GM21390 (cell line): ENCODE measurements around the gene IER3.
A peak's percentile ranks its signal among the peaks of the same experiment; 100 is the strongest.

Source experiments
- ATAC-seq: cut with Tn5 transposase; IDR thresholded peaks from one replicate; pipeline ENCODE4 v1.9.1; 2021; ENCODE audit not compliant: unreplicated experiment

IER3 gene

DNA sequence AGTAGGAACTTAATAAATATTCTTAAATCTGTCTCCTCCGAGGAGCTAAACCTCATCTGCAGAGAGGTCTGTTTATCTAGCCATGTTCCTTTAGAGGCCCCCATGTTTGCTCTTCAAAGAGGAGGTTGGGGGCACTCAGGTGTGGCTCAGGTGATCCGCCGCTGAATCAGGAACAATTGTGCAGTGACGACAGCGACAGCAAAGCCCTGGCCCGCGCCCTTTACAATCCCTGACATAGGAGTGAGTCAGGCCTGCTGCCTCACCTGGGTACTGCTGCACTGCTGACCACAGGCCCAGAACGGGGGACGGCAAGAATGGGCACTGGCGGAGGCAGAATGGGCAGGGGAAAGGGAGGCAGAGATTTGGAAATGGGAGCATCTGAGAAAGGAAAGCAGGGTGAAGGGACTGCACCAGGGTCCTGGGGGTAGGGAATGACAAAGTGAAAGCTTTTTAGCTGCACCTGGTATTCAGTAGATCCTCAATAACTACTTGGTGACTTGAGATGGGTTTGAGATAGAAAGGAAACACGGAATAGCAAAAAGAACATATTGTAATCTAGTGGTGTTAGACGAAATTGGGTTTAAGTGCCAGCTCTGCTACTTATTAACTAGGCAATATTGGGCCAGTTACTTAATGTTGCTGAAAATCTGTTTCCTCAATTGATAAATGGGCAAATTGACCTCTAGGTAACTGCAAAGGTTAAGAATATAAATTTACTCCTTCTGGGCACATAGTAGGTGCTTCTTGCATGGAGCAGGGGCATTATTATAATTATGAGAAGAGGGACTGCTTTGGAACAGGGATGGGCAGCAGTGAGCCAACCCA lies 5.4 kb upstream of the IER3 start:
- no peak for ATAC-seq

DNA sequence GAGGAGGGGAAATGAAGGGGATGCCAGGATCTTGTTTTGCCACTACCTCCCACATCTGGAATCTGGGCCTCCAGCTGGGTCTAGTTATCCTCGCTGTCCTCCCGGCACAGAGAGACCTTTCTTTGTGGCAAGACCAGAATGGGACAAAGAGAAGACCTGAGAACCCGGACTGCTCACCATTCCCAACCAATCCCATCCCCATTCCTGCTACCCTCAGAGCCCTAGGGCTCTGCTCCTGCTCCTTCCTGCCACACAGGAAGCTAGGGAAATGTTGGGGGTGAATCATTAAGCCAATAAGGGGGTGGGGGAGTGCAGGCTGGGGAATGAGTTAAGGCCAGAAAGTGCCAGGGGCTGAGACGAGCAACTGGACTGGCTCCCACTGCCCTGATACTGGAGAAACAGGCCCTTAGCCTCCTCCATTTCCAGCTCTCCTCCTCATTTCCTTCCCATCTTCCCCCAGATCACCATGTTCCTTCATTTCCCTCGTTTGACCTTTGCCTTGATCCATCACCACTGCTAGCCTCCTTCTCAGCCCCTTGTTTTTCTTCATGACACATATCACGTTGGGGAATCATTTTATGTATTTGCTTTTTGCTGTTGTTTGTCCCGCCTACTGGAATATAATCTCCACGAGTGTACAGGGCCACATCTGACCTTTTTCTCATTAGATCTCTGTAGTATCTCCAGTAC lies 4.6 kb upstream of the IER3 start:
- no peak for ATAC-seq

DNA sequence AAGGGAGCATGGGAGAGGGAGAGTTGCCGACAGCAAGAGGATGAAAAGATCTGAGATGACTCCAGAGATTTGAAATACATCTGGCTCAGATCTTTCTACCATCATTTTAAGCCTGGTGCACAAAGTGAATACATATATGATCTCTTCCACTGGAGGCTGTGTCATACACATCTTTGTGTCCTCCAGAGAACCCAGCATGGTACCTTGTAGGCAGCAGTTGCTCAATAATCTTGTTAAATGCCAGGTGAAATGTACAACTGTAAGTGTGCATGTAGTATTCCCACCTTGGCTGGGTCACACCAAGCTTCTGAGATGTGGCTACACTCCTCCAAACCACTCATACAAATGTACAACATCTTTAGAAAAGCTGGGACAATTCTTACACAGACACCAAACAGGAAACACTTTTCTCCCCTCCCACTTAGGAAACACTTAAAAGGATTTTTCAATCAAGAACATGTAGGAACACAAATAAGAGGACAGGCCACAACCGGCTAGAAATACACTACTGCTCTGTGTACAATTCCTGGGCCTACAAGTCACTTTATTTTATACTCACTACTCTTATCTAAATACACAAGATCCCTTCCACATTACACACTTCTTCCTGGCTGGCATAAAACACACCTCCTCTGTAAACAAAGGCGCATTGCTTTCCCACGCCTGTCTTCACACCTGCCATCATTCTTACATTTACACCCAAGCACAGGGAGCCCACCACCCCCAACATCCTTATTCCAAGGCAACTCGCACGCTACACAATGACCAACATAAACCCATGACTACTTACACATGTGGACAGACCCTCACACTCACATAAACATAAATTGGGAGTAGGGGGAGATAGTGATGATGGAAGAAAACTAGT lies 3.8 kb upstream of the IER3 start:
- no peak for ATAC-seq

DNA sequence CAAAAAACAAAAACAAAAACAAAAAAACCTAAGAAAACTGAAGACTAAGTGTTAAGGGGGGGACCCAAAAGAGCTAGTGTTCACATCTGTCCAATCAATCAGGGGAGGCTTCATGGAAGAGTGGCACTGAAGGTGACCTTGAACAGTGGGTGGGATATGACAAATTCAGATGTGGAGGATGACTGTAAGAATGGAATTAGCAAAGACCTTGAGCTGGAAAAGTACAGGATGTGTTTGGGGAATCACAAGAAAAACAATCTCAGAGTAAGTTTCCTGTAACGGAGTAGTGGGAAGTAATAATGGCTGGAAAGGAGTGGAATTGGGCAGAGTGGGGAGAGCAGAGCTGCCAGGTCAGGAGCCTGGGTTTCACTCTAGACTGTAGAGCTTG lies 2.9 kb upstream of the IER3 start:
- no peak for ATAC-seq

DNA sequence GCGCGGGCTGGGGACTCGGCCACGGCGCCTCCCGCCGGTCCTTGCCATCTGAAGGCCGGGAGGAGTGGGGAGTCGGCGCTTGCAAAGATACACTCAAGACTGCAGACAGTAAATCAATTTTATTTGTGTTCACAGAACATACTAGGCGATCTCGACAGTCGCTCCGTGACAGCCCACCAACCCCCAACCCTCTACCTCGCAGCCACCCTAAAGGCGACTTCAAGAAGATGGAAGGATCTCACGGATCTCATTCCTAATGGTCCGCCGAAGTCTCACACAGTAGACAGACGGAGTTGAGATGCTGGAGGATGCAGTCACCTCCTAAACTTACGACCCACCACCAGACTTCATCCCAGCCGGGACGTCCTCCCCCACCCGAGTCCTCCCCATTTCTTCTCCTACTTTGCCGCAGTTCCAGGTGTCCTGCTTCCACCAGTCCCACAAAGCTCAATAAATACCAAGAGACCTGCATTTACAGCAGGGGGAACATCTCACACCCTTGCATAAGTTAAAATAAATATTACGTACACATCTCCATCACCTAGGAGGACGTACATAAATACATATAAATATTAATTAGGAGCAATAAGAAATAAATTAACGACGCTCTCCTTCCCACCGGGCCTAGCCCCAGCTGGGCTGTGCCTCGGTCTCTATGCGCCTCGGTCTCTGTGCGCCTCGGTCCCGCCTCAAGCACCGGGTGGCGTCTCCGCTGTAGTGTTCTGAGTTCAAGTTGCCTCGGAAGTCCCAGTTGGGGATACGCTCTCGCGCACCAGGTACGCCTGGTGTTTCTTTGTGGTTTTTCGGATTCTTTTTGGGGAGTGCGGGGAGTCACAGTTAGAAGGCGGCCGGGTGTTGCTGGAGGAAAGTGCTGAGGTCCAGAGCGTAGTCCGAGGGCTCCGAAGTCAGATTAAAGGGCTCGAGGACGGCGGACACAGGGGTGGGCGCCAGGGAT lies 971 bp downstream of the IER3 start:
- no peak for ATAC-seq

DNA sequence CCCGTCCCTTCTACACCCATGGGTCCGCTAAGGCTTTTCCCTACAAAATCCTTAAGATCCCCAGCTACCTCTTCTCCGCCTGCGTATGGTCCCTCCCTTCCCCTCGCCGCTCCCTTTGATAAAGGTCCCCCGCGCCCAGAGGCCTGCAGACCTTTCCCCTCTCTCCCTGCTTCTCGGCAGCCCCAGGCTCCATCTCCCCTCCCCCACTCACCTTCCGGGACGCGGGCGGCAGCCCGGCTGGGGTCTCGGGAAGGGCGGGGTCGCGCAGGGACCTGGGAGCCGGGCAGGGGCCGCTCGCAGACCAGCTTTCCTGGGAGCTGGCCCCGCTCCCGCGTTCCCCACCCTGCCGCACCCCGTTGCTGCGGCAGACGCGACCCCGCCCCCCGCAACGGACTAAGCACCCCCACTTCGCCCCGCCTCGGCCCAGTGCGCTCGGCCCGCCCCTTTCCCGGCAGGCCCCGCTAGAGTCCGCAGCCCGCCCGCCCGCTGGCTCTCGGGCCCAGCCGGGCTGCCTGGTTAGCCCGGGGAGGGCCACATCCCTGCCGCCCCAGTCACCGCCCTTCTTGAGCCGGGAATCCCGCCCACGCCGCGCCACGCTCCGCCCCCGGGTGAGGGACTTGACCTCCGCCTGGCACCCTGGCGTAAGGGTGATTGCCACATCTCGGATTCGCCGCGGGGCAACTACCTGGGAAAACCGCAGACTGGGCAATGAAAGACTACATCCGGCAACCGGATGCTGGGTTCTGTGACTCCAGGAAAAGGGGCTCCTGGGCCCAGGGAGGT lies 1.8 kb downstream of the IER3 start, which contains the start of gene FLOT1:
TSS of gene FLOT1 (minus strand) at position 372 of the 783 bp plus-strand sequence. CDS start 498 bp downstream, outside the sequence.
- ATAC-seq = peak; percentile 76

DNA sequence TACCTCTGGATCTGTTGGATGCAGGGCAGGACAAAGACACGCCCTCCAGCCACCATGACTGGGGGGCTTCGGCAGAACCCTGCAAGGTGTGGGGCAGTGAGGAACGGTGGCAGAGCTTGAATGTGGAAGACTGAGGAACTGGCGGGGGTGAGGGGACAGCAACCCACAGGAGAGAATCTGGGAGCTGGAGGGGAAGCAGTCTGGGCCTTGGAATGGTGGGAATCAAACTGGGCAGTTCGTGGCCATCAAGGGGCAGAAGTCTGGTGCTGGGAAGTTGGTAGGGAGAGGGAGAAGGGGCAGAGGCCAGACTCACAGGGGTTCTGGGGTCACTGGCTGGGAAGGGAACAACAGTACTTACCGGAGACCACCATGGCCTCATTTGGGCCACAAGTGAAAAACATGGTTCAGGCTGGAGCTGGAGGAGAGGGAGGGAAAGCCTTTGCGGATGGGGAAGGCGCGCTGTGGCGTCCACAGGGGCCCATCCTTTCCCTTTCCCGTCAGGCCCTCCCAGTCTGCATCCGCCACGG lies 2.5 kb downstream of the IER3 start:
- ATAC-seq = peak; percentile 0

DNA sequence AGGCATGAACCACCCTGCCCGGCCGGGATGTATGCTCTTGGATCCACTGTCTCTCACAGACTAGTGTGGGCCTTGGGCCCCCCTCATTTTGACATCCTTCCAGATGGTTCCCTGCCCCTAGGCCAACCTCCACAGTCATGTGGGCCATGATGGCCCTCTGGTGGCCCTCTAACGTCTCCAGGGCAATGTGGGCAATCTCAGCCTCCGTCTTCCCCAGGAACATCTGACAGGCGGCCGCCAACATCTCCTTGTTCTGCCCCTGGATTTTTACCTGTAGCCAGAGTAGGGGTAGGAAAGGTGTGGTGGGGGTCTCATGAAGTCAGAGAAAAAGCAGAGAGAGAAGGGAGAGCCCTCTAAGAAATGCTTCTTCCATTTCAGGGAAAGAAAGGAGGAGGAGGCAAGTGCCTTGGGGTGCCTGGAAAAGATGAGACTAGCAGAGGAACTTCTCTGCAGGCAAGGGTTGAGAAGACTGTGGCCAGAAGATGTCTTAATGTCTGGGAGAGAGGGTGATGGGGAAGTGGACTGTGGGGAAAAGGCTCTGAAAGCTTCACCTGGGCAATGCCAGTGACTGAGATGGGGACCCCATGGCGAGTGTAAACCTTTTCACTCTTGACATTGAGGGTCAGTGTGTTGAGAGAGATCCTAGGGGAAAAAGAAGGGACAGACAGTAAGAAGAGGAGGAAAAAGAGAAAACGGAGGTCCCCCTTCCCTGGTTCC lies 3.1 kb downstream of the IER3 start:
- no peak for ATAC-seq

DNA sequence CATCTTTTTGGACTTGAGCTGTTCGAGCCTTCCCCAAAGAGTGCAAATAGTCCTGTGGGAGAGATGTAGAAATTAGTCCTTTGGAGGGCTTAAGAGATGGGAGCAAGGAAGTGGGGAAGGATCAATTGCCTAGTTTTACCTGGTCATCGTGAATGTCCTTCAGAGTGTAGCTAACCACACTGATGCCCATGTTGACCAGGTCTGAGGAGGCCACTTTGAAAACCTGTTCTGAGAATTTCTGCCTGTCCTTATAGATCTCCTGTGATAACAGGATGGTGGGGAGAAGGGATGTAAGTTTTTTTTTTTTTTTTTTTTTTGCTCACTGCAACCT lies 3.8 kb downstream of the IER3 start:
- no peak for ATAC-seq

DNA sequence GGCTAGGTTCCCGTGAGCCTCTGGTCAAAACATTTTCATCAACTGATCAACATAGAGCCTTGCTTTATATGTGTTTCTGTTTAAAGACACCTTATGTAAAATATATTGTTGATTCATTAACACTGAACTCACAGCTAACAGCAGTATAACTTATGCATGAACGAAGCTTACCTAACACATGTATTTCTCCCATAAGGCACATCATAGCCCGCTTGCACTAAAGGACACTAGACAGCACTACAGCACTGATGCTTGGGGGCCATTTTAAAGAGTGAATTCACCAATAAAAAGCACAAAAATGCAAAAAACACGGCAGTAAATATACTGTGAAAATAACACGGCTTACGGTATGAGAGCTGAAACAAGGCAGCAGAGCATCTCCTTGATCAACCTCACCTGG lies 5.8 kb downstream of the IER3 start:
- no peak for ATAC-seq

DNA sequence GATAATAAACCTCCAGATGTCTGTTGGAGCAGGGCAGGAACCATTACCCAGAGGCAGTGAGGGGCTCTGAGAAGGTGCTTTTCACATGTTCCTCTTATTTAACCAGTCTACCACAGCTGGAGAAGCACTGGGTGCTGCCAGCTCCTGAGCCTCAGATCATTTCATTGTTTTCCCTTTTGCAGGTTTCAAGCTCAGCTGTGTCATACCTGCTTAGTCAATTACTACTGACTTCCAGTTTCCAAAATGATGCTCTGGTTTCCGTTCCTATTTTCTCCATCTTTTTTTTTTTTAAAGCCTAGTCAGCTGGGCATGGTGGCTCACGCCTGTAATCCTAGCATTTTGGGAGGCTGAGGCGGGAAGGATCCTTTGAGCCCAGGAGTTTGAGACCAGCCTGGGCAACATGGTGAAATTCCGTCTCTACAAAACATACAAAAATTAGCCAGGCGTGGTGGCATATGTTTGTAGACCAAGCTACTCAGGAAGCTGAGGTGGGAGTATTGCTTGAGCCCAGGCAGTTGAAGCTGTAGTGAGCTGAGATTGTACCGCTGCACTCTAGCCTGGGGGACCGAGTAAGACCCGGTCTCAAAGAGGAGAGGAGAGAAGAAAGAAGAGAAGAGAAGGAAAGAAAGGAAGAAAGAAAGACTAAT lies 8.6 kb downstream of the IER3 start:
- peak; percentile 52 for ATAC-seq

DNA sequence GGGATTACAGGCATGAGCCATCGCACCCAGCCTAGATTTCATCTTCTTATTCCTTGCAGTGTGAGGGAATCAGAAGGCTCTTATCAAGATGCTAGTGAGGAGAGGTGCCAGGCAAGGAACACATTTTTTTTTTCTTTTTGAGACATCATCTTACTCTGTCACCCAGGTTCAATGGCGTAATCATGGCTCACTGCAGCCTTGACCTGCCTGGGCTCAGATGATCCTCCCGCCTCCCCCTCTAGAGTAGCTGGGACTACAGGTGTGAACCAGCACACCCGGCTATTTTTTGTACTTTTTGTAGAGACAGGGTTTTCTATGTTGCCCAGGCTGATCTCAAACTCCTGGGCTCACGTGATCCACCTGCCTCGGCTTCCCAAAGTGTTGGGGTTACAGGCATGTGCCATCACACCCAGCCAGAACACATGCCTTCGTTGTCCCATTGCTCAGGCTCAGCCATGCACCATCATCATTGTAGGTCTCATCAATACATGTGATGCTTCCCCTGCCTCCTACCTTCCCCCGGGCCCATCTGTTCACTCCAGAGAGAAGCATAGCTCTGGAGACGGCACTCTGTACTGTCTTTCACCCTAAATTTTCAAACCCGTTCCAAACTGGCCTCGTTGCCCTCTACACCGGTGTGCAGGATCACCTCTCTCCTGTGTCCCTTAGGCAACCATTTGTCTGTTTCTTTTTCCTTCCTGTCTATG lies 12.0 kb downstream of the IER3 start:
- ATAC-seq = no peak

DNA sequence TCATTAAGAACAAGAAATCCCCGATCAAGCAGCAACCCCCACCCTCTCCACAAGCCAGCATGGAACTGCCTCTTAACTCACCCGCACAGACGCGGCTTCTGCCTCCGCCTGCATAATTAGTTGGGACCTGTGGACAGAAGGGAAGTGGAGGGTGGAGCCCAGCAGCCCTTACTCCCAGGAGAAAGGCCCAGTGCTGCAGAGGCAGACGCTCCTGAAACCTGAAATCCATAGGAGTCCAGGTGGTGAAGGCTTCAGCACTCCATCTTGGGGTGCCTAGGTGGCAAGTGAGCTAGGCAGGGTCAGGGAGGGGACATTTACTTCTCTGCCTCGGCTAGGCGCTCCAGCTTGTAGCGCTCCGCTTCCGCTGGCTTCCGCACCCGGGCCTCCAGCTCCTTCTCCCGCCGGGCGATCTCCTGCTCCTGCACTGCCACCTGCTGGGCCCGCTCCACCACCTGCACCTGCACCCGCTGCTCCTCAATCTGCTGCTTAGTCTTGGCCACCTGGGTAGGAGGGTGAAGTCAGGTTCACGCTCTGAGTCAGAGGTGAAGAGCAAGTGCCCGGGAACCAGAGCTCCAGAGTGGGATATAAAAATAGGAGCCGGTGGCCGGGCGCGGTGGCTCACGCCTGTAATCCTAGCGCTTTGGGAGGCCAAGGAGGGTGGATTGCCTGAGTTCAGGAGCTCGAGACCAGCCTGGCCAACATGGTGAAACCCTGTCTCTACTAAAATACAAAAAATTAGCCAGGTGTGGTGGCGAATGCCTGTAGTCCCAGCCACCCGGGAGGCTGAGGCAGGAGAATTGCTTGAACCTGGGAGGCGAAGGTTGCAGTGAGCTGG lies 13.5 kb downstream of the IER3 start:
- no peak for ATAC-seq

DNA sequence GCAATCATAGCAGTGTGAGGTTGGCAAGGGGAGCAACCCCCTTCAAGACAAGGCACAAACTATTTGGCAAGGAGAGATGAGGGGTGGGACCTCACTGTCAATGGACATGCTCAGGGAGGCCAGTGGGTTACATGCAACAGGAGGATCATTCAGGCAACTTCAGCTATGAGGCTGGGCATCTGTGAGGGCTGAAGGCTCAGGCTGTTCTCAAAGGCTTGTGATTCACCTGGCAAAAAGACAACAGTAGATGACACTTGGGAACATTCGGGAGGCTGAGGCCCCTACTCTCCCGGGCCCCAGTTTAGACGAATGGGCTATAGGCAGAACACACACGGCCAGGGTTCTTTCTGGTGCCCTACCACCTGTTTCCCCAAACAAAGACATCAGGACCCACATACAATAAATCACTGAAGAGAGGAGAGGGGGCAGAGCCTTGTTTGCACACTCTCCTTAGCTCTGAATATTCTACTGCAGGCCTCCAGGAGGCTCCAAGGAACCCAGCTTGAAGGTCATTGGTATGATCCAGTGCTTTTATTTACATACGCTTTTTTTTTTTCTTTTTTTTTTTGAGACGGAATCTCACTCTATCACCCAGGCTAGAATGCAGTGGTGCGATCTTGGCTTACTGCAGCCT lies 16.3 kb downstream of the IER3 start:
- ATAC-seq = no peak

DNA sequence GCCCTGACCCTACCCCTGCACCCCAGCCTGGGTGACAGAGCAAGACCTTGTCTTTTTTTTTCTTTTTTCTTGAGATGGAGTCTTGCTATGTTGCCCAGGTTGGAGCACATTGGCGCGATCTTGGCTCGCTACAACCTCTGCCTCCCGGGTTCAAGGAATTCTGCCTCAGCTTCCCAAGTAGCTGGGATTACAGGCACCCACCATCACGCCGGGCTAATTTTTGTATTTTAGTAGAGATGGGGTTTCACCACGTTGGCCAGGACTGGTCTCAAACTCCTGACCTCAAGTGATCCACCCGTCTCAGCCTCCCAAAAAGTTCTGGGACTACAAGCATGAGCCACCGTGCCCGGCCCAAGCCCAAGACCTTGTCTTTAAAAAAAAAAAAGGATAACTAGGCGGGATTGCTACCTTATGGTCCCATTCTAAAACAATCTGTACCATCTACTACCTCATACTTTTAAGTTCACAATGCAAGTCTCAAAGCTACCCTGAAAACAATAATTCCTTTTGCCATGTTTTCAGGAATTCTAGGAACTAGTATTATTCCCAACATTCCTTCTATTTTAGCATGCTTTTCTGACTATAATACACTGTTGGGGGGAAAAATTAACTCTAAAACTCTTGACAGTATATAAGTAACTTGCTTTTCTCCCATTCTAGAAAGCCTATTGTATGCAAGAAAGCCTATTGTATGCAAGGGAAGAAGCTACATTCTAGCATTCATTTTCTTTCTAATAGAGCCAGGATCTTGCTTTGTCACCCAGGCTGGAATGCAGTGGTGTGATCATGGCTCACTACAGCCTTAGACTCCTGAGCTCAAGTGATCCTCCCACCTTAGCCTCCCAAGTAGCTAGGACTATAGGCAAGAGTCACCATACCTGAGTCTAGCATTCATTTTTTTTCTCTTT lies 17.6 kb downstream of the IER3 start:
- ATAC-seq = no peak
